Measurements from ENCODE around the gene TTC3.

Gene TTC3

GRCh38 chr21:37233551-37234146 lies 160.6 kb downstream of the TTC3 start:
- peaks cover 68% of the 10 kb centered on the region; the same call in 1 of the 2 replicates for H3K36me3 ChIP-seq (ENCODE audit: insufficient read depth, low read length)

GRCh38 chr21:37237346-37237745 lies 164.3 kb downstream of the TTC3 start:
- no peaks in the 10 kb centered on the region for H3K9me2 ChIP-seq (replicated peaks; ENCODE audit: low read depth, low read length)
- peaks cover 5% of the 10 kb centered on the region; the same call in 1 of the 2 replicates for H3F3A ChIP-seq (ENCODE audit: low read depth)
- peaks cover 55% of the 10 kb centered on the region for H3K79me2 ChIP-seq (ENCODE audit: insufficient read depth, low read length)
- peaks cover 28% of the 10 kb centered on the region for H3K4me1 ChIP-seq (ENCODE audit: insufficient read depth, low read length, poor library complexity, severe bottlenecking)
- peak overlapping the region; percentile 65 for H3K4me2 ChIP-seq (ENCODE audit: low read depth, low read length, poor library complexity, severe bottlenecking)
- TF ChIP-seq EZH2phosphoT487 (IDR thresholded peaks at IDR 0.05; ENCODE audit: borderline replicate concordance) (no peak), CTCF (conservative IDR thresholded peaks at IDR 0.05; ENCODE audit: low read length) (no peak)
- H3K9ac ChIP-seq (ENCODE audit: low read depth, low read length, poor library complexity, severe bottlenecking), result peak overlapping the region; percentile 34
- H4K20me1 ChIP-seq (ENCODE audit: insufficient read depth, low read length, poor library complexity, severe bottlenecking), result no peaks in the 10 kb centered on the region
- H2AFZ ChIP-seq (ENCODE audit: low read length), result no peak overlapping the region
- H3K27me3 ChIP-seq (ENCODE audit: insufficient read depth, low read length, poor library complexity, severe bottlenecking), result no peaks in the 10 kb centered on the region
- H3K9me3 ChIP-seq (ENCODE audit: insufficient read depth, low read depth, low read length), result no peaks in the 10 kb centered on the region
- peak overlapping the region; percentile 49 for H3K4me3 ChIP-seq (ENCODE audit: low read length, poor library complexity, severe bottlenecking)
- peaks cover 42% of the 10 kb centered on the region; the same call in 1 of the 2 replicates for H3K36me3 ChIP-seq (ENCODE audit: insufficient read depth, low read length)

More at GRCh38 chr21:37233551-37234146, 160.6 kb downstream of the TTC3 start:
- H4K20me1 ChIP-seq (ENCODE audit: insufficient read depth, low read length, poor library complexity, severe bottlenecking), result no peaks in the 10 kb centered on the region
- peaks cover 31% of the 10 kb centered on the region for H3K79me2 ChIP-seq (ENCODE audit: insufficient read depth, low read length)
- TF ChIP-seq EZH2phosphoT487 (IDR thresholded peaks at IDR 0.05; ENCODE audit: borderline replicate concordance), result no peak
- no peak for TF ChIP-seq CTCF (conservative IDR thresholded peaks at IDR 0.05; ENCODE audit: low read length)
- H3K9me2 ChIP-seq (replicated peaks; ENCODE audit: low read depth, low read length), result no peaks in the 10 kb centered on the region
- H3K9me3 ChIP-seq (ENCODE audit: insufficient read depth, low read depth, low read length), result no peaks in the 10 kb centered on the region
- H3K4me2 ChIP-seq (ENCODE audit: low read depth, low read length, poor library complexity, severe bottlenecking), result no peak overlapping the region
- peaks cover 21% of the 10 kb centered on the region for H3K4me1 ChIP-seq (ENCODE audit: insufficient read depth, low read length, poor library complexity, severe bottlenecking)
- no peak overlapping the region for H2AFZ ChIP-seq (ENCODE audit: low read length)
- no peak overlapping the region for H3K4me3 ChIP-seq (ENCODE audit: low read length, poor library complexity, severe bottlenecking)
- H3K27me3 ChIP-seq (ENCODE audit: insufficient read depth, low read length, poor library complexity, severe bottlenecking), result no peaks in the 10 kb centered on the region
- H3F3A ChIP-seq (ENCODE audit: low read depth), result peaks cover 5% of the 10 kb centered on the region; the same call in 1 of the 2 replicates
- no peak overlapping the region for H3K9ac ChIP-seq (ENCODE audit: low read depth, low read length, poor library complexity, severe bottlenecking)

GRCh38 chr21:37237764-37238163 lies 164.7 kb downstream of the TTC3 start:
- H2AFZ ChIP-seq (ENCODE audit: low read length), result no peak overlapping the region
- peaks cover 37% of the 10 kb centered on the region; the same call in 1 of the 2 replicates for H3K36me3 ChIP-seq (ENCODE audit: insufficient read depth, low read length)
- H3K9ac ChIP-seq (ENCODE audit: low read depth, low read length, poor library complexity, severe bottlenecking), result peak overlapping the region; percentile 34
- H3K4me1 ChIP-seq (ENCODE audit: insufficient read depth, low read length, poor library complexity, severe bottlenecking), result peaks cover 28% of the 10 kb centered on the region
- peaks cover 60% of the 10 kb centered on the region for H3K79me2 ChIP-seq (ENCODE audit: insufficient read depth, low read length)
- H3K4me3 ChIP-seq (ENCODE audit: low read length, poor library complexity, severe bottlenecking), result peak overlapping the region; percentile 49
- peak overlapping the region; percentile 65 for H3K4me2 ChIP-seq (ENCODE audit: low read depth, low read length, poor library complexity, severe bottlenecking)
- no peaks in the 10 kb centered on the region for H4K20me1 ChIP-seq (ENCODE audit: insufficient read depth, low read length, poor library complexity, severe bottlenecking)
- peaks cover 5% of the 10 kb centered on the region; the same call in 1 of the 2 replicates for H3F3A ChIP-seq (ENCODE audit: low read depth)
- no peaks in the 10 kb centered on the region for H3K27me3 ChIP-seq (ENCODE audit: insufficient read depth, low read length, poor library complexity, severe bottlenecking)
- TF ChIP-seq EZH2phosphoT487 (IDR thresholded peaks at IDR 0.05; ENCODE audit: borderline replicate concordance), result no peak
- 0 out of 2 replicates have a peak, but pooled peaks have one; percentile 14 for TF ChIP-seq CTCF (conservative IDR thresholded peaks at IDR 0.05; ENCODE audit: low read length)
- no peaks in the 10 kb centered on the region for H3K9me2 ChIP-seq (replicated peaks; ENCODE audit: low read depth, low read length)
- no peaks in the 10 kb centered on the region for H3K9me3 ChIP-seq (ENCODE audit: insufficient read depth, low read depth, low read length)
